ENCODE results near the gene HAS3.
"Not testable (repeated sequence)": the region's sequence is repeated elsewhere in the genome, so short reads cannot be mapped to it uniquely, and the experiment has no call there.

Gene HAS3, protein sequence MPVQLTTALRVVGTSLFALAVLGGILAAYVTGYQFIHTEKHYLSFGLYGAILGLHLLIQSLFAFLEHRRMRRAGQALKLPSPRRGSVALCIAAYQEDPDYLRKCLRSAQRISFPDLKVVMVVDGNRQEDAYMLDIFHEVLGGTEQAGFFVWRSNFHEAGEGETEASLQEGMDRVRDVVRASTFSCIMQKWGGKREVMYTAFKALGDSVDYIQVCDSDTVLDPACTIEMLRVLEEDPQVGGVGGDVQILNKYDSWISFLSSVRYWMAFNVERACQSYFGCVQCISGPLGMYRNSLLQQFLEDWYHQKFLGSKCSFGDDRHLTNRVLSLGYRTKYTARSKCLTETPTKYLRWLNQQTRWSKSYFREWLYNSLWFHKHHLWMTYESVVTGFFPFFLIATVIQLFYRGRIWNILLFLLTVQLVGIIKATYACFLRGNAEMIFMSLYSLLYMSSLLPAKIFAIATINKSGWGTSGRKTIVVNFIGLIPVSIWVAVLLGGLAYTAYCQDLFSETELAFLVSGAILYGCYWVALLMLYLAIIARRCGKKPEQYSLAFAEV
- total RNA-seq = 0.42 to 2.9 (median 1.5) reads per million in 3 experiments

DNA sequence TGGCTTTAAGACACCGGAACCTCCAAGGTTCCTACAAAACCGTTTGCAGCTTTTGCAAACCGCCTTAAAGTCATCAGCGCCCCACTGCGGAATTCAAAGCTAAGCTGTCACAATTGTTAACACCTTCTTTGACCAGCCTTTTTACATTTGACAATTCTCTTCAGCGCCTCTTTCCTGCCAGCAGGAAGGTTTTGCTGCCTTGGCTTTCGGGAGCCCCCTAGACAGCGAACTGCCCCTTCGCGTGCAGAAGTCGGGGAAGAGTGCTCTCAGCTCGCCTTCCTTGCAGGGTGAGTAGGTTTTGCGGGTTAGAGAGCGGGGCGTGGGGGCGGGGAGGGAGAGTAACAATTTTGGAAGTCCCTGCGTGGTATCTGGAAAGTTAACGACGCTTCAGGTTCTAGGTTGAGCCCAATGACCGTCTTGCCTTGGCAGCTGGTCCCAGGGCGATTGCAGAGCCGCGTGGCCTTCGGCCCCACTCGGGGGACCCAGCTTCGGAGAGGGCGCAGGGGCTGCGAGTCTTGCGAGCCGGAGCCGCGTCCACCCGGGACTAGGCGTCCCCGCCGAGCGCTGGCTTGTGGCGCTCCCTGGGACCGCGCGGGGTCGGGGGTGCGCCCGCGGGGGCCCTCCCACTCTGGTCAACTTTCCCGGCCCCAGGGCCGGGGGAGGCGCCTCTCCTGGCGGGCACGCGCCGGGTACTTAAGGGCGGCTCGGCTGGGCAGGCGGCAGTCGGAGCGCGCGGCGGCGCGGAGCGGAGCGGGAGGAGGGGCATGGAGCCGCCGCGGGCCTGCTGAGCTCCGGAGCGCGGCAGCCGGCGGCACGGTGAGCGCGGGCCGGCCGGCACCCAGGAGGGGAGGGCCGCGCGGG is at the start of gene HAS3:
Gene HAS3 (plus strand): TSS at position 153 of the 861 bp plus-strand sequence. CDS start 3,743 bp downstream, outside the sequence.
- no peak for DNase-seq

- no peak for DNase-seq
These were observed 49.5 kb upstream of the HAS3 start for GRCh38 chr16:69055980-69056379.

DNA sequence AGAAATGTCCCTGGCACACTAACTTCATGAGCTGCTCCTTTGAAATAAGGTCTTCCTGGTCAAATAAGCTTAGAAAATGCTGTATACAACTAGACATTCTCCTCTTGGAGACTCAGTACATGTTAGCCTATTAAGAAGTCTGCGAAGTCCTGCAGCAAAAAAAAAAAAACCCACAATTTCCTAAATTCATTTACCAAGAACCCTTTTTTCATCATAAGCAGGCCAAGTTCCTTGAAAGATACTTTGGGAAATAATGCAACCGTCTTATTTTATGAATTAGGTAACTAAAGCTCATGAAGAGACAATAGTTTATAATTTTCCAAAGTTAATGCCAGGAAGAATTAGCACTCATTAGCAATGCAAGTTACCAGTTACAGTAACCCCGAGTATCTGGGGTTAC is 49.0 kb upstream of the HAS3 start:
- no peak for DNase-seq

DNA sequence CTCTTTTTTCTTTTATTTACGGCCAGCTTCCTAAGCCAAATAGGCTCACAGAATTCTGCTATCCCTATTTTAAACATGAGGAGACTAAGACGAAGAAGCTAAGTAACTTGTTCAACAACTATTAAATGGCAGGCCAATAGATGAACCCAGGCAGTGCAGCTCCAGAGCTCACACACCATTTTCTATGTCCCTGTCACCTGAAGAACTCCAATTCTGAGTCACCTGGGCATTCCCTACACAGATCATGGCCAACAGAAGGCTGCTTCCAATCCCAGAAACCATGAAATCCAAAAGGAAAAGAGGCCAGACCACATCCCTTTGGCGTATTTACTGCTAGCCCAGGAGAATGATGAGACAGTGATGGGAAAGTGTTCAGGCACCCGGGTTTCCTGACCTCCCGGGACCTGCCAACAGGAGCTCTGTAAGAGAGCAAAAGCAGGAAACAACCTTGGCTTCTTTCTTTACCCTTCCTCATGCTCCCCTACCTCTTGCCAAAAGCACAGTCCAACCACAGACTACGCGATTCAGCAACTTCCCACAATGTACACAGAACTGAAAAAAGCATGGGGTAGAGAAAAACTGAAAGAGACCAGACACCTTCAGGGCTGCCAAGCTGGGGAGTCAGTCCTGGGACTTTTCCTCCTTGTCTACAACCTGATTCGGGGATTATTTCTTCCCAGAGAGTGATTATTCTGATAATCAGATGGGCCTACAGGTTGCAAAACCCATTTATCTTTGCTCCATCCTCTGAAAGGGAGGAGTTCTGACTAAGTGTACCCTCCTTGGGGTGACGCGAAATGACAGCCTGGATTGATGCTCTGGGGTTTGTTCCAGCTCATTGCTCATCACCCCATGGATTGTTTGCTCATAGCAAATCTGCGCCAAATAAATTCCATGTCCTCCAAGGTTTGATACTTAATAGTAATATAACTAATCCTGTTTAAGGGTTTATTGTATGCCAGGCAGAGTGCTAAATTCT is 47.8 kb upstream of the HAS3 start:
- DNase-seq = no peak

GRCh38 chr16:69063491-69063890 is 42.0 kb upstream of the HAS3 start:
- not testable (repeated sequence) for DNase-seq

DNA sequence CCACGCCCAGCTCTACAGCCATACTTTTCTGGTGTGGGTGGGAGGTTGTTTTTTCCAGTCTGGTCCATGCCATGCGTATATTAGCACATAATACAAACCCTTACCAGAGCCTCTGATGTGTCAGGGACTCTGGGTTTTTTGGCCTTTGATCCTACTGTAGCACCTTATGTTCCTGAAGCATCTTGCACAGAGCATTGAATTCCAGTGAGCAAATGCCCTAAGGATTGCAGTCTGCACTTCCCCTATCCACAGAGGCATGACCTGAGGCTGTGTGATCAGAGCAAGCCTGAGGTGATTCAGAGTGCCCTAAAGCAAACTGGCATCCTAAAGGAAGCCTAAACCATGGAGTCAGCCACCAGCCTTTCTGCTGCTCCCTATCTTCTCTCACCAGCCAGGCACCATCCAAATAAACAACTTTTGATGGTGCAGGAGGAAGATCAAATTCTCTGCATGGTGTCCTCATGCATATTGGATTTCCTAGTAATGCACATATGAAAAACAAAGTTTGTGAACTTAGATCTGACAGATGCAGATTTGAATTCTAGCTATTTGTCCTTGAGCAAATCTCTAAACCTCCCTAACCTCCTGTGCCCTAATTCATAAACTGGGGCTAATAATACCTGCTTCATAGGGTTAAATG is 41.2 kb upstream of the HAS3 start:
- DNase-seq = no peak

DNA sequence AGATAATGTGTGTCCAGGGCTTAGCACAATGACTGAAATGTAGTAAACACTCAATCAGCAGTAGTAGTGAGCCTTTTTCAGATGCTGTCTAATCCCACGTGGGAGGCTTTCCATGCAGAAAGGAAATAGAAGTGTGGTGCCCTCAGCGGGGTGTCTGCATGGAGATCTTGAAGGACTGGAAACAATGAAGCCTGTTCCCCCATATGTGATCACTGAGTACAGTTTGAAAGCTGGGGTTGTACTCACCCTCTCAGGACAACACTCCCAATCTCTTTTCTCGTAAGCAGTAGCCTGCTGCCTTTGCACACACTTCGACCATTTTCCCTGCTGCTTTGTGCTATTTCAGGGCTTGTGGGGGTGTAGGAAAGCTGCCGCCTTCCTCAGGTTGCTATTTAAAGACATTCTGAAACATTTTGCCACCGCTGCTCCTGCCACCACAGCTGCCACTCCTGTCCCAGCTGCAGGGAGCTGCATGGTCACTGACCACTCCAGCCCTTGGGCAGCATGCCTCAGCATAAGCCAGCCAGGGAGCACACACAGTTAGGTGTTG is 40.6 kb upstream of the HAS3 start:
- no peak for DNase-seq

- DNase-seq = no peak
These were observed 35.9 kb upstream of the HAS3 start for GRCh38 chr16:69069504-69069903.

DNA sequence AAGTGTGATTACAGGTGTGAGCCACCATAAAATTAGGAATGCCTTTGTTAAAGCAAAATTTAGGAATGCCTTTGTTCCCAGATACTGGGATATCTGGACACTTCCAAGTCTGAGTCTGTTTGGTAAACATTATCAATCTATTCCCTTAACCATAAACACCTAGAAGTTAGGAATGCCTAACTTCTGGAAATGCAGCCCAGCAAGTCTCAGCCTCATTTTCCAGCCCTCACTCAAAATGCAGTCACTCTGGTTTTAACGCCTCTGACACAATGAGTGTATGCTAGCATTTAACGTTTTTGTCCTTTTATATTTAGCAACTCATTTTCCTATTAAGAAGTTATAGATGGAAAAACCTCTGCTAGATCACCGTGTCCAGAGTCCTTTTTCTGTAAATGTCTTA is 34.4 kb upstream of the HAS3 start:
- no peak for DNase-seq

GRCh38 chr16:69072640-69072974 is 32.8 kb upstream of the HAS3 start:
- no peak for DNase-seq

DNA sequence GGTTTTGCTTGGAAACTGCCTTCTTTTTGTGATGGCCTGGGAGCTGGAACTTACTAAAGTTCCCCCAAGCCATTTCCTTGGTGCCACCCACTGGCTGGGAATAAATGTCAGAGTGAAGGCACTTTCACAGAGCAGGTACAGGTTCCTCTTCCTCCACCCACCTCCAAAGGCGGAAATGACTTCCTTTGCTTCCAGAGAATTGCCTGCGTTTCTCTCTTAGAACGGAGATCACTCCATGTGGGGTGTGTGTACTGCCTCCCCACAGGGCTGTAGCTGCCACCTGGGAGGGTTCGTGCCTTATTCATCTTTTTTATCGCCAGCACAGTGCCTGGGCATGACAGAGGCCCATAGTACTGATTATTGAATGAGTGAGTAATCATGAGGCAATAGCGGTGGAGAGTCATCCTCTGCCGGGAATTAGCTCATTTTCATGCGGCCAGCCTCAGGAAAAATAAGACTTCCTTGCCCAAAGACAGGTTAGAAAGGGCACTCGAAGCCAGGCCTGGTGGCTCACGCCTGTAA is 32.2 kb upstream of the HAS3 start:
- DNase-seq = no peak

DNA sequence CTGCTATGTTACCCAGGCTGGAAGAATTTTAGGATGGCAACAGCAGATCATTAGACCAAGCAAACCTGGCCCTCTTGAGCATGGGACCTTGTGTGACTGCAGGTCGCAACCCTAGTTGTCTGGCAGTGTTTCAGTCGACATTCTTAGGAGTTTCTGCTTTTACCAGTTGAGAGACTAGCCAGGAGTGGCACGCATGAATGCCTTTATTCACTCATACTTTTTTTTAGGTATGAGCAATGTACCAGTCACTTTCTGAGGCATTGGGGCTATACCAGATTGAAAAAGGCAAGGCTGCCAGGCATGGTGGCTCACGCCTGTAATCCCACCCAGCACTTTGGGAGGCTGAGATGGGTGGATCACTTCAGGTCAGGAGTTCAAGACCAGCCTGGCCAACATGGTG is 28.2 kb upstream of the HAS3 start:
- no peak for DNase-seq

DNA sequence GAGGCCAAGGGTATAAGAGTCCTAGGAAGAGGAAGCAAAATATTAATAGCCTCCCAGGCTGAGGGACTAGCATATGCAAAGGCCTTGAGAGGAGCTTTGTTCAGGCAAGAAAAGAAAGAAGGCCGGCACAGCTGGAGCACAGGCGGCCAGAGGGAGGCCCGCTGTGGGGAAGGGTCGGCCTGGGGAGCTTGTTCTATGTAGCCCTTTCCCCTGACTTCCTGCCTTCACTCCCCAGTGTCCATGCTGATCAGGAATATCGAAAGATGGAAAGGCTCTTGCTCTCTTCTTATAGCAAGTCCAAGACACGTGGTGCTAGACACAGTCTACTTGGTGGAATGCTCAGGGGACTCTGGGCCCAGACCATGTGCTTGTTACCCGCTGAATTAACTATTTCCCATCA is 27.4 kb upstream of the HAS3 start:
- DNase-seq = no peak

DNA sequence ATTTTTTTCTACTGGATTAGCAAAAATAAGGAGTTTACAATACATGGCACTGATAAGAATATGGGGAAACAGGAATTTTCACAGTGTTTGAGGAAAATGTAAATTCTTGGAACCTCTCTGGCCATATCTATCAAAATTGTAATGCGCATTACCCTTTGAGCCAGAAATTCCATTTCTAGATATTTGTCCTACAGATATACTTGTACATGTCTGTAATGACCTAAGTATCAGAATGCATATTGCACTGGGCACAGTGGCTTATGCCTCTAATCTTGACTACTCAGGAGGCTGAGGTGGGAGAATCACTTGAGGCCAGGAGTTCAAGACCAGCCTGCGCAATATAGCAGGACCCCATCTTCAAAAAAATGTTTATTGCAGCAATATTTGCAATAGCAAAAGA is 25.8 kb upstream of the HAS3 start:
- DNase-seq = no peak

DNA sequence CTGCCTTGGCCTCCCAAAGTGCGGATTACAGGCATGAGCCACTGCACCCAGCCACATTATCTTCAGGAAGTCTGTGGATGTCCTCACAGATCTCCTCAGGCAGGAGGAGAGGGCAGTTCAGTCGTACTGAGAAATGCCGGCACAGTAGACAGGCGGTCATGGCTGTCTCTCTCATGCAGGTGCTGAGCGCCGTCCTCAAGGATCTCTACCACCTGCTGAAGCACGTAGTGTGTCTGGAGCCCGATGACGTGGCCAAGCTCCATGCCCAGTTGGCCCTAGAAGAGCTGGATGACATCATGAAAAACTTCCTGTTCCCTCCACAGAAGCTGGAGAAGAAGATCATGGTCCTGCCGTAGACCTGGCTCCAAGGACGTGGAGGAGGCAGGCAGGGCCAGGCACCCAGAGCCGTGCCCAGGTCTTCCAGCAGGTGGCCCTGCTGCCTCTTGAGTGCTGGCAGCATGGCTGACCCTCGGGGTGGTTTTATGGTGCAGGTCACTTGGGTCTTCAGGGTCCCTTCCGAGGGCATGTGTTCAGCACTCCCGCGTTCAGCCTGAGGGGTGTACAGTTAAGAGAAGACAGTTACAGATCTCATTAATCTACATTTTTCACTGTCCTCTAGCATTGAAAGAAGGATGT is 22.0 kb upstream of the HAS3 start:
- no peak for DNase-seq

DNA sequence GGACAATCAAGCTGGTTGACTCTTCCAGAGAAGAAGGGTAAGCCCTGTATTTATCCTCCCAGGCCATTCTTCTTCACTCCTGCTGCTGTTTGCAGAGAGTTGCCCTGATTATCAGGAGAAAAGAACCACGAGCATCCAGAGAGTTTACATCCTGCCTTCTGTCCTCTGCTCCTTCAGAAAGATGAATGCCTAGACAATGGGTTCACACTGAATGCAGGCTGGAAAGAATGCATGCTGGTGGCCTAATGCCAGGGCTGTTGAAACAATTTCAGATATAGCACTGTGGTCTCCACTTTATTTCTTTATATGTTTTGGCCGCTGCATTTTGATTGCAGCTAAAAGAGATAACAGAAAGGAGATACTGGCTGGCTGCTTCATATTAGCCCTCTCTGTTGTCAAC is 21.2 kb upstream of the HAS3 start:
- no peak for DNase-seq

DNA sequence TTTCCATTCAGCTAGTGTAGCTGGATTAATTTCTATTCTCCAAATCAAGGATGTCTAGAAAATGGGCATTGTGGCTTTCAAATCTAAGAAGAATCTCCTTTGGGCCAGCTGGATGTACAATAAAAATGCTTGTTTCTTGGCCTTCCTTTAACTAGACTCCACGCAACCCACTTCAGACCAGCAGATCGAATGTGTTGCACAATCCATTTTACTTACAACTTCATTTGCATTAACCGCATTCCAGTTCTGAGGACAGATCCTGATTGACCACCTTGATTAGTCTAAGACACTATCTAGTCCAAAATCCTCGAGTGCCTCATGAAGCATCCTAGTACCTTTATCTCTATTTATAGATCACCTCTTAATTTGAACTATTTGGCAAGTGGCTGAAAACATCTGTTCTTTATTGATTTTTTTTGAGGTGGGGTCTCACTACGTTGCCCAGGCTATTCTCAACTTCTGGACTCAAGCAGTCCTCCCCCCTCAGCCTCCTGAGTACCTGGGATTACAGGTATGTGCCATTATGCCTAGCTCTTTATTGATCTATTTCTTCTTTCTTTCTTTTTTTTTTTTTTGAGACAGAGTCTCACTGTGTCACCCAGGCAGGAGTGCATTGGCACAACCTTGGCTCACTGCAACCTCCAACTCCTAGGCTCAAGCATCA is 20.3 kb upstream of the HAS3 start:
- DNase-seq = no peak

GRCh38 chr16:69087161-69087581 is 18.3 kb upstream of the HAS3 start:
- DNase-seq = no peak

GRCh38 chr16:69088684-69089083 is 16.8 kb upstream of the HAS3 start:
- DNase-seq = no peak

Measured in central memory CD4-positive, alpha-beta T cell (primary cell).